Transverse colon (tissue), 4 donors: ENCODE results near the gene C2. TPM values are rescaled to one million over a fixed set of nuclear protein-coding genes. Genes with fewer than 3 reads are reported as not detected.
"Not testable (repeated sequence)": the region's sequence is repeated elsewhere in the genome, so short reads cannot be mapped to it uniquely, and the experiment has no call there.

Source experiments
- DNase-seq: peaks from one replicate; pipeline ENCODE4 v3.0.0-alpha.2; 2019
- H3K27ac ChIP-seq, 4 donors: fragments of 200-600 bp; sonication (generic); 2 replicates each; pipeline ENCODE4 v1.5.1; 2016 to 2018; ENCODE audit warnings: inconsistent platforms in 4 of 4
- H3K27me3 ChIP-seq: fragments of 200-600 bp; sonication (generic); 2 replicates; pipeline ENCODE4 v1.5.1; 2017; ENCODE audit warnings: inconsistent platforms
- H3K36me3 ChIP-seq, 4 donors: fragments of 200-600 bp; sonication (generic); 2 replicates each; pipeline ENCODE4 v1.5.1; 2017 to 2019; ENCODE audit warnings: inconsistent platforms in 4 of 4
- H3K4me1 ChIP-seq, 4 donors: fragments of 200-600 bp; sonication (generic); 2 replicates each; pipeline ENCODE4 v1.5.1; 2017 to 2020; ENCODE audit warnings: inconsistent platforms in 4 of 4
- H3K4me3 ChIP-seq, 4 donors: fragments of 200-600 bp; sonication (generic); 1 replicate in 1 of 4; 2 replicates in 3 of 4; pipeline versions ENCODE4 v1.5.1 to v1.6.1; 2017 to 2019; ENCODE audit warnings: inconsistent platforms in 4 of 4
- H3K9me3 ChIP-seq, 2 donors: fragments of 200-600 bp; sonication (generic); 2 replicates each; pipeline ENCODE4 v1.5.1; 2017 to 2019; ENCODE audit warnings: inconsistent platforms in 2 of 2
- CTCF ChIP-seq, 5 experiments: fragments of 200-600 bp in 3 of 5; fragments of 450-650 bp in 2 of 5; sonication (generic) in 3 of 5; IDR thresholded peaks; 1 replicate in 2 of 5; 2 replicates in 3 of 5; pipeline ENCODE4 v1.5.1; 2016 to 2017; ENCODE audit warnings: antibody characterized with exemption in 5 of 5, inconsistent platforms in 3 of 5, mild to moderate bottlenecking in 2 of 5, moderate library complexity in 1 of 5
- EP300 ChIP-seq: sonication (generic); formaldehyde crosslinking; IDR thresholded peaks from one replicate; pipeline ENCODE4 v1.6.1; 2017; ENCODE audit warnings: antibody characterized with exemption, low read depth
- POLR2A ChIP-seq: fragments of 450-650 bp; IDR thresholded peaks from one replicate; pipeline ENCODE4 v1.6.1; 2016; ENCODE audit warnings: antibody characterized with exemption, mild to moderate bottlenecking, moderate library complexity
- POLR2AphosphoS5 ChIP-seq, 3 donors: sonication (generic); formaldehyde crosslinking; IDR thresholded peaks; one replicate each; pipeline ENCODE4 v1.6.1; 2016; ENCODE audit warnings: antibody characterized with exemption in 3 of 3
- WGBS, 2 donors: methylation state at CpG; one replicate each; pipeline ENCODE4 v1.1.5; 2018; ENCODE audit warnings: low coverage in 1 of 2; 5-methylcytosine and 5-hydroxymethylcytosine counted together
- in situ Hi-C, 4 donors: fragments of 200-750 bp; cut with MboI; loops; one replicate each; pipeline versions ENCODE4 v1.15.0 to v1.15.1; 2017; ENCODE audit warnings: low sequenced_read_pairs in 3 of 4, low pct_ligation_motif_present in 1 of 4, low pct_unique_long_range_greater_than_20kb in 1 of 4
- intact Hi-C: fragments of 100-400 bp; cut with DNase I; formaldehyde crosslinking; loops from one replicate; pipeline ENCODE4 v1.15.1; 2023; ENCODE audit warnings: low total_unique reads
- total RNA-seq, 4 donors: library from RNA; depleted of rRNA; stranded (reverse); fragments of >200 nt; gene quantifications; one replicate each; pipeline ENCODE4 v1.1.0, GENCODE V29; 2016

The C2 gene
- total RNA-seq, 4 donors from 2014 or later, result 4.6 to 9.4 (median 7.5) TPM

- 58 to 61% methylated on average over 5 to 7 of the region's 7 CpGs for WGBS, 2 donors
These were observed 20.2 kb upstream of the C2 start for GRCh38 chr6:31907158-31907813.

GRCh38 chr6:31908255-31908654 is 19.3 kb upstream of the C2 start:
- intact Hi-C loops, H3K27me3 ChIP-seq, H3K36me3 ChIP-seq, H3K4me1 ChIP-seq, H3K27ac ChIP-seq, DNase-seq, H3K9me3 ChIP-seq, H3K4me3 ChIP-seq: not testable (repeated sequence)
- 40 to 80% methylated on average over 1 to 5 of the region's 5 CpGs for WGBS, 2 donors
- in situ Hi-C loops, result loop anchor here in 1 of 4 donors (10.0 kb wide), 1 partner anchor 47 kb away; the partner anchor contains the start of genes NELFE and SKIC2

More at GRCh38 chr6:31907158-31907813, 20.2 kb upstream of the C2 start:
- intact Hi-C loops, result no loop called here
- no peak for DNase-seq
- no peak overlapping the region for H3K4me3 ChIP-seq
- peaks cover 0 to 17% (median 9%) of the 10 kb centered on the region in 4 donors for H3K4me1 ChIP-seq
- no peaks in the 10 kb centered on the region for H3K27me3 ChIP-seq
- no peaks in the 10 kb centered on the region for H3K36me3 ChIP-seq
- no peak for TF ChIP-seq POLR2A
- no peak overlapping the region for H3K27ac ChIP-seq
- in situ Hi-C loops, result loop anchor here in 1 of 4 donors (10.0 kb wide), 1 partner anchor 48 kb away; the partner anchor contains the start of genes NELFE and SKIC2
- no peaks in the 10 kb centered on the region for H3K9me3 ChIP-seq

- 8 to 22% methylated on average over 4 of the region's 4 CpGs for WGBS, 2 donors
- Histone ChIP-seq H3K27me3 (no peaks in the 10 kb centered on the region), H3K36me3 (no peaks in the 10 kb centered on the region), H3K27ac (no peak overlapping the region), H3K4me1 (peaks cover 0 to 7% (median 0%) of the 10 kb centered on the region in 4 donors), H3K9me3 (no peaks in the 10 kb centered on the region), H3K4me3 (no peak overlapping the region)
- intact Hi-C loops (no loop called here), in situ Hi-C loops (loop anchor here in 1 of 4 donors (10.0 kb wide), 1 partner anchor 46 kb away; the partner anchor contains the start of genes NELFE and SKIC2)
- no peak for DNase-seq
- no peak for TF ChIP-seq CTCF (IDR thresholded peaks at IDR 0.05)
- no peak for TF ChIP-seq POLR2AphosphoS5 (IDR thresholded peaks at IDR 0.05)
- no peak for TF ChIP-seq EP300
- TF ChIP-seq POLR2A, result no peak
These were observed 18.7 kb upstream of the C2 start for GRCh38 chr6:31908791-31909190.

- H3K4me3 ChIP-seq, H3K9me3 ChIP-seq, H3K36me3 ChIP-seq, H3K27ac ChIP-seq, H3K4me1 ChIP-seq, DNase-seq, intact Hi-C loops, H3K27me3 ChIP-seq: not testable (repeated sequence)
- WGBS, 2 donors, result 76 to 89% methylated on average over 4 to 7 of the region's 7 CpGs
- in situ Hi-C loops, result loop anchor here in 1 of 4 donors (10.0 kb wide), 1 partner anchor 46 kb away; the partner anchor contains the start of genes NELFE and SKIC2
These were observed 18.2 kb upstream of the C2 start for GRCh38 chr6:31909298-31909697.

GRCh38 chr6:31911826-31912585 is 15.5 kb upstream of the C2 start:
- no peak for TF ChIP-seq POLR2A
- no peak for TF ChIP-seq POLR2AphosphoS5 (IDR thresholded peaks at IDR 0.05)
- TF ChIP-seq EP300, result no peak
- Histone ChIP-seq H3K27me3 (no peaks in the 10 kb centered on the region), H3K9me3 (no peaks in the 10 kb centered on the region), H3K27ac (no peak overlapping the region), H3K4me3 (no peak overlapping the region), H3K4me1 (peaks cover 0 to 7% (median 0%) of the 10 kb centered on the region in 4 donors), H3K36me3 (no peaks in the 10 kb centered on the region)
- intact Hi-C loops (no loop called here), in situ Hi-C loops (no loop called here)
- WGBS, 2 donors, result 77 to 84% methylated on average over 7 to 11 of the region's 11 CpGs
- no peak for DNase-seq

GRCh38 chr6:31915351-31915750 is 12.2 kb upstream of the C2 start:
- Histone ChIP-seq H3K4me3 (no peak overlapping the region), H3K4me1 (peaks cover 0 to 7% (median 0%) of the 10 kb centered on the region in 4 donors), H3K27me3 (no peaks in the 10 kb centered on the region), H3K9me3 (no peaks in the 10 kb centered on the region), H3K36me3 (no peaks in the 10 kb centered on the region), H3K27ac (no peak overlapping the region)
- in situ Hi-C loops (no loop called here), intact Hi-C loops (no loop called here)
- TF ChIP-seq EP300 (no peak), POLR2AphosphoS5 (IDR thresholded peaks at IDR 0.05) (no peak), POLR2A (no peak), CTCF (IDR thresholded peaks at IDR 0.05) (no peak)
- DNase-seq, result no peak
